HUES64 (cell line): Measurements from ENCODE around the gene OSBPL10.

Experiments used
- H3K27ac ChIP-seq: 2 replicates; pipeline ENCODE4 v1.7.0; 2013; ENCODE audit warnings: low read depth, low read length, inconsistent platforms
- H3K27me3 ChIP-seq: 2 replicates; pipeline ENCODE4 v1.6.1; 2013; ENCODE audit warnings: mild to moderate bottlenecking, low read length; ENCODE audit not compliant: insufficient read depth
- H3K36me3 ChIP-seq: 2 replicates; pipeline ENCODE4 v1.6.1; 2013; ENCODE audit warnings: mild to moderate bottlenecking, low read length; ENCODE audit not compliant: insufficient read depth
- H3K4me1 ChIP-seq: 2 replicates; pipeline ENCODE4 v1.6.1; 2013; ENCODE audit warnings: mild to moderate bottlenecking, low read length, moderate library complexity; ENCODE audit not compliant: insufficient read depth
- H3K4me3 ChIP-seq: 2 replicates; pipeline ENCODE4 v1.5.1; 2013; ENCODE audit warnings: mild to moderate bottlenecking, low read length, moderate library complexity
- H3K9ac ChIP-seq: 2 replicates; pipeline ENCODE4 v1.6.1; 2013; ENCODE audit warnings: mild to moderate bottlenecking, low read depth, low read length
- H3K9me3 ChIP-seq: 2 replicates; pipeline ENCODE4 v1.6.1; 2013; ENCODE audit warnings: low read depth, low read length; ENCODE audit not compliant: insufficient read depth
- WGBS: fragments of 150-250, 120-280 bp; methylation state at CpG from one replicate; pipeline ENCODE4 v1.1.7; 2013; ENCODE audit warnings: missing lambda C conversion rate; 5-methylcytosine and 5-hydroxymethylcytosine counted together

The OSBPL10 gene

DNA sequence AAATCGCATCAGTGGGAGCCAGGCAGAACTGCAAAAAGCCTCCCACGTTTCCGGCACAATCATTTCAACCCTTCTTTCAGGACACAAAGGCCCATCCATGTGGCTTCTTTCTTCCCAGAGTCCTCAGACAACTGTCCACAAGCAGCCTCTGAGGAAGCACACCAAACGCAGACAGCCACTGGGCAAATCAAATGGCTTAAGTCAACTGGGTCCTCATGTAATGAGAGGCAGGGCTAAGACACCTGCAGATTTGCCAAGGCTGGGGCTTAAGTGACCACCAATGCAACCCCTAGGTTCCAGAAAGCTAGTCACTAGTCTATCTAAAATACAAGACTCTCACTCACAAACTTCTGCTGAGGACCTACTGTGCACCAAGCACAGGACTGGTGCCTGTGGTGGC lies 8.0 kb downstream of the OSBPL10 start:
- no peaks in the 10 kb centered on the region for H3K27me3 ChIP-seq
- 91% methylated on average over 4 of the region's 4 CpGs for WGBS
- H3K27ac ChIP-seq: no peak overlapping the region
- H3K4me1 ChIP-seq: peaks cover 41% of the 10 kb centered on the region
- H3K4me3 ChIP-seq: no peak overlapping the region
- no peak overlapping the region for H3K9ac ChIP-seq
- H3K36me3 ChIP-seq: peaks cover 4% of the 10 kb centered on the region; the same call in 1 of the 2 replicates
- no peaks in the 10 kb centered on the region for H3K9me3 ChIP-seq

- over 99% methylated on average over 2 of the region's 3 CpGs for WGBS
- no peak overlapping the region for H3K9ac ChIP-seq
- H3K9me3 ChIP-seq: no peaks in the 10 kb centered on the region
- no peak overlapping the region for H3K27ac ChIP-seq
- no peaks in the 10 kb centered on the region for H3K36me3 ChIP-seq
- H3K4me3 ChIP-seq: no peak overlapping the region
- peaks cover 49% of the 10 kb centered on the region for H3K4me1 ChIP-seq
- H3K27me3 ChIP-seq: no peaks in the 10 kb centered on the region
These were observed 9.5 kb downstream of the OSBPL10 start for GRCh38 chr3:31971607-31972006.

- H3K4me1 ChIP-seq: peaks cover 43% of the 10 kb centered on the region
- WGBS: 73% methylated on average over 6 of the region's 6 CpGs
These were observed 12.1 kb downstream of the OSBPL10 start for GRCh38 chr3:31968927-31969418.

DNA sequence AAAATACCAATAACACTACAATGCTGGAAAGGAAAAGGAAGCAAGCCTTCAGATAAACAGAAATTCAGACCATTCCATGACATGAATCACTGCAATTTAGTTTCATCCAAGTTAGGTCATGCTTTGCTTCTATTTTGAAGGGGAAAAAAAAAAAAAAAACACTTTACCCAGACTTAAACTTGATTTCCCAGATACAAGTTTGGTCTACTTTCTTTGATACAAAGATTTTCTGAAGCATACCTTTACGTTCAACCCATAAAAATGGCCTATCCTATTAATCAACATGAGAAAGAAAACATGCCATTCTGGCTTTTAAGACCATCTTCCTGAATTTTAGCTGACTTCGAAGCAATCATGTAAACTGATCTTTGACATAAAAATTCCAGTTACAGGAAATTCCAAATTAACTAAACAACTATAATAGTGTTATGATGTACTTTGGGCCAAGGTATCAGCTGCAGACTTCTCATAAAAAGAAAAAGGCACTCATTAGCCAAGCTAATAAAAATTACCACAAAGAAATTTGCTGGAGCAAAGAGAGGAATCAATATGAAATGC lies 12.6 kb downstream of the OSBPL10 start:
- Histone ChIP-seq H3K36me3 (no peaks in the 10 kb centered on the region), H3K9me3 (no peaks in the 10 kb centered on the region), H3K9ac (peak overlapping the region; percentile 7; the same call in 1 of the 2 replicates), H3K4me1 (peaks cover 43% of the 10 kb centered on the region), H3K4me3 (no peak overlapping the region), H3K27me3 (no peaks in the 10 kb centered on the region), H3K27ac (peak overlapping the region; percentile 21)
- 79% methylated on average over 2 of the region's 2 CpGs for WGBS

More at GRCh38 chr3:31968927-31969418, 12.1 kb downstream of the OSBPL10 start:
- H3K9me3 ChIP-seq: no peaks in the 10 kb centered on the region
- no peaks in the 10 kb centered on the region for H3K36me3 ChIP-seq
- H3K4me3 ChIP-seq: no peak overlapping the region
- H3K27ac ChIP-seq: peak overlapping the region; percentile 70
- peak overlapping the region; percentile 7; the same call in 1 of the 2 replicates for H3K9ac ChIP-seq
- H3K27me3 ChIP-seq: no peaks in the 10 kb centered on the region

DNA sequence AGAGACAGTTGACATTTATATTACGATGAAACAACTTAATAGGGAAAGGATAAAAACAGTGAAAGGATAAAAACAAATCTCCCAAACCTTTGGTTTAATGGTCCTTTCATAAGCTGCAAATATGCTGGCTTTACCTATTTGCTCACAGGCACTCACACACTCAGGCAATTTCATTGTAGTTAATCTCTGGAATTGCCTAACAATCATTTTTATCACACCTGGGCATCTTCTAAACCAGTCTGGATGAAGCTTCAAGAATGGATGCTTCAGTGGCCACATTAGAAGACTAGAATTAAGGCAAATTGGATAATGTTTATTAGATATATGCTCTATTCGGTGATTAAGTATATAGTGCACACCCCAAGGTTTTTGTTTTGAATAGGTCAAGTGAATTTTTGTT lies 13.5 kb downstream of the OSBPL10 start:
- H3K27ac ChIP-seq: no peak overlapping the region
- H3K4me1 ChIP-seq: peaks cover 41% of the 10 kb centered on the region
- no peaks in the 10 kb centered on the region for H3K27me3 ChIP-seq
- no peak overlapping the region for H3K4me3 ChIP-seq
- H3K9ac ChIP-seq: no peak overlapping the region
- H3K36me3 ChIP-seq: no peaks in the 10 kb centered on the region
- H3K9me3 ChIP-seq: no peaks in the 10 kb centered on the region
- 100% methylated on average over 1 of the region's 2 CpGs for WGBS

DNA sequence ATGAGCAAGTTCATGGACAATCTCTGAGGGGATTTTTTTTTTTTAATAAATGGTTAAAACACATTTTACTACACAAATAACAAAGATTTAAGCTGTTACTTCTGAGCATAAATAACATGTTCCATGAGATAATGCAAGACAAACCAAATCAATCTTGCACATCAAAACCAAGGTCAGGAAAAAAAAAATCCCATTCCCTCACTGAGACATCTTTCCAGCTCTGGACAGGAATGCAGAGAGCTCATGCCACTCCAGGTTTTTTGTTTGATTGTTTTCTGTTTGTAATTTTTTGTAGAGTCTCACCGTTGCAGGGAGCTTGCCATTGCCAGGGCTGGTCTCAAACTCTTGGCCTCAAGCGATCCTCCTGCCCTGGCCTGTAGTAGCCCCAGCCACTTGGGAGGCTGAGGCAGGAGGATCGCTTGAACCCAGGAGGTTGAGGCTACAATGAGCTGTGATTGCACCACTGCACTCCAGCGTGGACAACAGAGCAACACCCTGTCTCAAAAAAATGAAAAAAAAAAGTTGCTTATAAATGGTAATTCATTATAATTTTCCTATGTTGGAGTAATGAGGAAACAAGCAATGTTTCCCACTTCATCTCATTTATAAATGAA lies 14.0 kb downstream of the OSBPL10 start:
- no peaks in the 10 kb centered on the region for H3K9me3 ChIP-seq
- H3K9ac ChIP-seq: no peak overlapping the region
- 93% methylated on average over 4 of the region's 4 CpGs for WGBS
- H3K27ac ChIP-seq: no peak overlapping the region
- H3K4me1 ChIP-seq: peaks cover 38% of the 10 kb centered on the region
- no peak overlapping the region for H3K4me3 ChIP-seq
- no peaks in the 10 kb centered on the region for H3K36me3 ChIP-seq
- H3K27me3 ChIP-seq: no peaks in the 10 kb centered on the region

DNA sequence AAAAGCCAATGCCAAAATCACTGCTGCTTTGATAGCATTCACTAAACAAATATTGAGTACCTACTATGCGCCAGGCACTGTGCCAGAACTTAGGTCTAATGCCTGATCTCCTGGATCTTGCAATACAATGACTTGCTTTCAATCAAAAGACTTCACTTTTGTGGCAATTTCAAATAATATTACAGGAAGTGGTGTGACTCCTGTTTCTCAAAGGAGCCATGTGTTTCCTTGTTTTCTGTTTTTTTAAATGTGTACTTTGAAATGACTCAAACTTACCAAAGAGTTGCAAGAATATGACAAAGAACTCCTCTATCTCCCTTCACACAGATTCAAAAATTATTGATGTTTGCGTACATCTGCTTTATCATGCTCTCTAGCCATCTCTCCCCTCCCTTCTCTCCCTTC lies 18.3 kb downstream of the OSBPL10 start:
- Histone ChIP-seq H3K9ac (no peak overlapping the region), H3K4me3 (no peak overlapping the region), H3K27ac (no peak overlapping the region), H3K4me1 (peaks cover 47% of the 10 kb centered on the region), H3K9me3 (no peaks in the 10 kb centered on the region), H3K27me3 (no peaks in the 10 kb centered on the region), H3K36me3 (no peaks in the 10 kb centered on the region)
- WGBS: 91% methylated on average over 2 of the region's 2 CpGs

GRCh38 chr3:31960793-31961431 lies 20.1 kb downstream of the OSBPL10 start:
- peak overlapping the region; percentile 89 for H3K27ac ChIP-seq
- H3K27me3 ChIP-seq: no peaks in the 10 kb centered on the region
- H3K9me3 ChIP-seq: peaks cover 3% of the 10 kb centered on the region
- H3K9ac ChIP-seq: peak overlapping the region; percentile 56
- peak overlapping the region; percentile 36 for H3K4me3 ChIP-seq
- 57% methylated on average over 4 of the region's 4 CpGs for WGBS
- peaks cover 43% of the 10 kb centered on the region for H3K4me1 ChIP-seq
- H3K36me3 ChIP-seq: peaks cover 3% of the 10 kb centered on the region; the same call in 1 of the 2 replicates

GRCh38 chr3:31959951-31960792 lies 20.9 kb downstream of the OSBPL10 start:
- peaks cover 43% of the 10 kb centered on the region for H3K4me1 ChIP-seq

DNA sequence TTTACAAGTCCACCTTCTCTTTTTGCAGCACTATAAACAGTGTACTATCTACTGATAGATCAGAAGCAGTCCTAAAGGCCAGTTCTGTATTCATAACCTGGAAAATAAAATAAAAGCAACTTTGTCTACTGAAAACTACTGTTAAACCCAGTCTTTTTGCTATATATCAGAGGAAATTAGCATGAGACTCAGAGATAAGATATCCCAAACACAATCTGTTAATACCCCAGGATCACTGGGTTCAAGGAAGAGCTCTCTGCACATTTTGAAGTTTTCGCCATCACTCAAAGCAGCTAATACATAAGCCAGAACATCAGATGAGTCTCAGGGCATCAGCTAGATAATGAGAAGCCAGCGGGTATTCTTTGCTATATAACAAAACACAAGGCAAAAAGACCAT lies 21.8 kb downstream of the OSBPL10 start:
- H3K9me3 ChIP-seq: peaks cover 14% of the 10 kb centered on the region
- peak overlapping the region; percentile 32 for H3K9ac ChIP-seq
- H3K4me3 ChIP-seq: peak overlapping the region; percentile 36
- H3K4me1 ChIP-seq: peaks cover 45% of the 10 kb centered on the region
- peaks cover 6% of the 10 kb centered on the region; the same call in 1 of the 2 replicates for H3K36me3 ChIP-seq
- whole genome bisulfite sequencing: 78% methylated on average over 2 of the region's 2 CpGs
- no peaks in the 10 kb centered on the region for H3K27me3 ChIP-seq
- peak overlapping the region; percentile 89 for H3K27ac ChIP-seq

More at GRCh38 chr3:31959951-31960792, 20.9 kb downstream of the OSBPL10 start:
- Histone ChIP-seq H3K27ac (peak overlapping the region; percentile 89), H3K9me3 (peaks cover 11% of the 10 kb centered on the region), H3K9ac (peak overlapping the region; percentile 56), H3K36me3 (peaks cover 6% of the 10 kb centered on the region; the same call in 1 of the 2 replicates), H3K27me3 (no peaks in the 10 kb centered on the region), H3K4me3 (peak overlapping the region; percentile 36)
- WGBS: 26% methylated on average over 7 of the region's 7 CpGs
